PFSK-1 (cell line): Measurements from ENCODE around the gene ABITRAM.

Experiments used
- FOXP2 ChIP-seq: optimal IDR thresholded peaks from 2 replicates; pipeline ENCODE3; 2011; ENCODE audit warnings: borderline replicate concordance, control low read depth, inconsistent platforms; ENCODE audit not compliant: insufficient read depth; ENCODE audit errors: extremely low read length, extremely low read depth
- POLR2AphosphoS5 ChIP-seq: IDR thresholded peaks from 2 replicates; pipeline ENCODE4 v1.6.1; 2012; ENCODE audit warnings: low read depth, mild to moderate bottlenecking, control low read depth, low read length, moderate library complexity
- SIN3A ChIP-seq: IDR thresholded peaks from 2 replicates; pipeline ENCODE4 v1.6.1; 2012; ENCODE audit warnings: mild to moderate bottlenecking, low read length, moderate library complexity, borderline replicate concordance; ENCODE audit not compliant: insufficient read depth
- TAF1 ChIP-seq: IDR thresholded peaks from 2 replicates; pipeline ENCODE4 v1.6.1; 2012; ENCODE audit warnings: low read length, control low read depth, borderline replicate concordance; ENCODE audit not compliant: insufficient read depth
- TF ChIP-seq, protein P1 (sequence below), 2 experiments: IDR thresholded peaks; 2 replicates each; pipeline versions ENCODE4 v1.6.1 to v1.8.0; 2011 to 2012; ENCODE audit warnings: low read depth in 2 of 2, low read length in 2 of 2, control low read depth in 1 of 2, inconsistent platforms in 1 of 2, mild to moderate bottlenecking in 1 of 2, moderate library complexity in 1 of 2; ENCODE audit not compliant: insufficient read depth in 1 of 2

Gene ABITRAM

DNA sequence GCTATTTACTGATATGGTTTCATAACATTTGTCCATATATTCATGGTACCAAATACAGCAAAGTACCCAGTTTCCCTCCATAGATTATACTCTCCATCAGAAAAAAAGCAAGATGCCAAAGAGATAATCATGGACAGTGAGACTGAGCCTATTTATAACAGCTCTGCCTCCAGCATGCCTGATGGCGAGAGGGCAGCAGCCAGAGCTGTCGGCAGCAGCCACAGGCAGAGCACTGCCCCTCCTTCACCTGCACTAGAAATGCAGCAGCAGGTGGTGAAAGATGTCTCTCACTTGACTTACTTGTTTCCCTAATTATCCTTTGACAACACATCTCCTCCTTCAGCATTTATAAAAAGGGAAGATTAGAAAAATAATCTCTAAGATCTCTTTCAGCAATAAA is 46.7 kb downstream of the ABITRAM start:
- TF ChIP-seq FOXP2 = no peak
- no peak for TF ChIP-seq SIN3A
- no peak for TF ChIP-seq POLR2AphosphoS5
- TF ChIP-seq, protein P1, sequence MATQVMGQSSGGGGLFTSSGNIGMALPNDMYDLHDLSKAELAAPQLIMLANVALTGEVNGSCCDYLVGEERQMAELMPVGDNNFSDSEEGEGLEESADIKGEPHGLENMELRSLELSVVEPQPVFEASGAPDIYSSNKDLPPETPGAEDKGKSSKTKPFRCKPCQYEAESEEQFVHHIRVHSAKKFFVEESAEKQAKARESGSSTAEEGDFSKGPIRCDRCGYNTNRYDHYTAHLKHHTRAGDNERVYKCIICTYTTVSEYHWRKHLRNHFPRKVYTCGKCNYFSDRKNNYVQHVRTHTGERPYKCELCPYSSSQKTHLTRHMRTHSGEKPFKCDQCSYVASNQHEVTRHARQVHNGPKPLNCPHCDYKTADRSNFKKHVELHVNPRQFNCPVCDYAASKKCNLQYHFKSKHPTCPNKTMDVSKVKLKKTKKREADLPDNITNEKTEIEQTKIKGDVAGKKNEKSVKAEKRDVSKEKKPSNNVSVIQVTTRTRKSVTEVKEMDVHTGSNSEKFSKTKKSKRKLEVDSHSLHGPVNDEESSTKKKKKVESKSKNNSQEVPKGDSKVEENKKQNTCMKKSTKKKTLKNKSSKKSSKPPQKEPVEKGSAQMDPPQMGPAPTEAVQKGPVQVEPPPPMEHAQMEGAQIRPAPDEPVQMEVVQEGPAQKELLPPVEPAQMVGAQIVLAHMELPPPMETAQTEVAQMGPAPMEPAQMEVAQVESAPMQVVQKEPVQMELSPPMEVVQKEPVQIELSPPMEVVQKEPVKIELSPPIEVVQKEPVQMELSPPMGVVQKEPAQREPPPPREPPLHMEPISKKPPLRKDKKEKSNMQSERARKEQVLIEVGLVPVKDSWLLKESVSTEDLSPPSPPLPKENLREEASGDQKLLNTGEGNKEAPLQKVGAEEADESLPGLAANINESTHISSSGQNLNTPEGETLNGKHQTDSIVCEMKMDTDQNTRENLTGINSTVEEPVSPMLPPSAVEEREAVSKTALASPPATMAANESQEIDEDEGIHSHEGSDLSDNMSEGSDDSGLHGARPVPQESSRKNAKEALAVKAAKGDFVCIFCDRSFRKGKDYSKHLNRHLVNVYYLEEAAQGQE (IDR thresholded peaks at IDR 0.05; ENCODE audit: insufficient read depth in 1 of 2, low read depth in 2 of 2, low read length in 2 of 2) = no peak
- TF ChIP-seq TAF1 = no peak

DNA sequence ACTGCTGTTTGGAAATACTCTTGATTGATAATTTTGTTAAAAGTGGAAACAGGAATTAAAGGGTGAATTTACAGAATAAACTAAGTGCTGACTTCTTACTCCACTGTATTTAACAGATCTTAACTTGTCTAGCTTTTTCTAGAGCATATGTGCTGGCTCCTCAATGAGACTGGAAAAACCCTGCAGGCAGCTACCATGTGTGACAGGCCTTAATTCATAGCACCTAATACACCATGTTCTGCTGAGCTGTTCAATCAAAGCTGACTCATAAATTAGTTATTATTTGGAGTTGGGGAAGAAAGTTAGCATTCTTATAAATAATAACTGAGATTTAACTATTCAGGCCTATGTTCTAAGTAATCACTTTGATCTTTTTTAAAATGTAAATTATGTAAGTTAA is 49.7 kb downstream of the ABITRAM start:
- TF ChIP-seq FOXP2 = no peak
- TF ChIP-seq SIN3A = no peak
- TF ChIP-seq TAF1 = no peak
- no peak for TF ChIP-seq POLR2AphosphoS5
- TF ChIP-seq, protein P1 (IDR thresholded peaks at IDR 0.05; ENCODE audit: insufficient read depth in 1 of 2, low read depth in 2 of 2, low read length in 2 of 2) = no peak
